Caco-2 (cell line): ENCODE measurements around the gene SCN1A. TPM values are rescaled to one million over a fixed set of nuclear protein-coding genes. Genes with fewer than 3 reads are reported as not detected.

Experiments
- BruUV-seq: library from RNA; stranded (reverse); fragments of 400-500 nt; replicated peaks from 2 replicates; lab custom pipeline; 2021; lab: Mats Ljungman, UMichigan
- CTCF ChIA-PET: fragments of 300-600 bp; sonication (Branson Sonifier 250); formaldehyde crosslinking; loops from one replicate; lab custom pipeline; 2022; ENCODE audit warnings: antibody characterized with exemption; lab: Charles Lee
- POLR2A ChIA-PET: fragments of 300-600 bp; sonication (Branson Sonifier 250); formaldehyde crosslinking; loops from one replicate; lab custom pipeline; 2022; ENCODE audit warnings: antibody characterized with exemption; lab: Charles Lee
- DNase-seq, 2 experiments: peaks; one replicate each; pipeline versions ENCODE4 v3.0.0 to v3.0.0-alpha.2; 2020 to 2022
- H3K27me3 ChIP-seq: replicated peaks from 2 replicates; pipeline ENCODE4 v1.6.0; 2011; ENCODE audit warnings: low read length; ENCODE audit not compliant: control insufficient read depth, insufficient read depth
- H3K36me3 ChIP-seq: 2 replicates; pipeline ENCODE4 v1.5.1; 2011; ENCODE audit warnings: low read length; ENCODE audit not compliant: control insufficient read depth, insufficient read depth
- H3K4me1 ChIP-seq: fragments of 250-450 bp; sonication (Bioruptor Pico); 2 replicates; pipeline ENCODE4 v1.5.1; 2020; ENCODE audit warnings: mild to moderate bottlenecking
- H3K4me3 ChIP-seq: 2 replicates; pipeline ENCODE4 v1.5.1; 2011; ENCODE audit warnings: low read depth, mild to moderate bottlenecking, control low read depth, low read length
- H3K9me3 ChIP-seq: fragments of 250-450 bp; sonication (Bioruptor Pico); 2 replicates; pipeline ENCODE4 v1.5.1; 2020; ENCODE audit warnings: mild to moderate bottlenecking, moderate library complexity
- H3K27ac Mint-ChIP-seq: one replicate; pipeline ENCODE4 v1.8.0; 2022; ENCODE audit warnings: mixed read lengths; ENCODE audit not compliant: unreplicated experiment
- H3K27me3 Mint-ChIP-seq: one replicate; pipeline ENCODE4 v1.8.0; 2022; ENCODE audit warnings: mixed read lengths; ENCODE audit not compliant: insufficient read depth, unreplicated experiment
- H3K36me3 Mint-ChIP-seq: one replicate; pipeline ENCODE4 v1.8.0; 2022; ENCODE audit warnings: mild to moderate bottlenecking, mixed read lengths; ENCODE audit not compliant: insufficient read depth, unreplicated experiment
- H3K4me1 Mint-ChIP-seq: one replicate; pipeline ENCODE4 v1.8.0; 2022; ENCODE audit warnings: low read depth, mixed read lengths; ENCODE audit not compliant: unreplicated experiment
- H3K4me3 Mint-ChIP-seq: one replicate; pipeline ENCODE4 v1.8.0; 2022; ENCODE audit warnings: mild to moderate bottlenecking, moderate library complexity, mixed read lengths; ENCODE audit not compliant: unreplicated experiment
- H3K9me3 Mint-ChIP-seq: one replicate; pipeline ENCODE4 v1.8.0; 2022; ENCODE audit warnings: mixed read lengths; ENCODE audit not compliant: unreplicated experiment
- intact Hi-C: fragments of 100-400 bp; cut with micrococcal nuclease; formaldehyde crosslinking; loops from one replicate; pipeline ENCODE4 v1.10.0; 2022; ENCODE audit not compliant: unreplicated experiment
- total RNA-seq: library from RNA; stranded (reverse); gene quantifications from 2 replicates; pipeline ENCODE4 v1.2.3, GENCODE V29; 2022
- TF ChIP-seq, protein P1 (sequence below), 2 experiments: fragments of 200-600 bp in 1 of 2; IDR thresholded peaks; 1 replicate in 1 of 2; 2 replicates in 1 of 2; pipeline versions ENCODE4 v1.5.1 to v1.8.0; 2011 to 2022; ENCODE audit warnings: antibody characterized with exemption in 1 of 2, control low read depth in 1 of 2, inconsistent platforms in 1 of 2, low read depth in 1 of 2, low read length in 1 of 2, mild to moderate bottlenecking in 1 of 2, moderate library complexity in 1 of 2; ENCODE audit not compliant: insufficient read depth in 1 of 2, severe bottlenecking in 1 of 2, unreplicated experiment in 1 of 2

The SCN1A gene
- total RNA-seq, 1 experiment from 2014 or later, result not detected

DNA sequence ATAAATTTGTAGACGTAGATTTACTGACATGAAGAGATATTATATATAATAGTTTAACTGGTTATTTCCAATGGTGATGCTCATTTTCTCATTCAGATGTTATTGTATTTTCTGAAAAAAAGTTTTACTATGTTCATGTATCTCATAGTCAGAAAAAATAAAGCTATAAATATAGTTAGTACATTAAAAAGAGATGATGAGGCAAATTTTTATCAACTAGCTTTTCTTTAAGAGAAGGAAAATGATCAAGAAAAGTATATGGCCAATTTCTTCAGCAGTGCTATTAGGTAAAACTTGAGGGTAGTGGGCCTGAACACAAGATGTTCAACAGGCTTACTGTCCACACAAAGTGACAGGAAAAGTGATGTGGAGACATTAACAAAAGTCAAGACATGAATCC is 186.0 kb downstream of the SCN1A start:
- Mint-ChIP-seq H3K4me1 (peaks cover 10% of the 10 kb centered on the region), H3K27me3 (no peaks in the 10 kb centered on the region), H3K36me3 (peaks cover 7% of the 10 kb centered on the region), H3K9me3 (no peaks in the 10 kb centered on the region), H3K27ac (no peak overlapping the region), H3K4me3 (no peak overlapping the region)
- Histone ChIP-seq H3K9me3 (no peaks in the 10 kb centered on the region), H3K36me3 (no peaks in the 10 kb centered on the region), H3K4me1 (peaks cover 11% of the 10 kb centered on the region), H3K4me3 (no peak overlapping the region), H3K27me3 (no peaks in the 10 kb centered on the region)
- DNase-seq, result no peak
- BruUV-seq, result no TSS peak
- ChIA-PET POLR2A (no interaction called here), CTCF (interaction anchor here (1.1 kb wide), 1 partner anchor 12 kb away, joined by 3 read pairs; the partner anchor contains the start of gene TTC21B)
- intact Hi-C loops, result no loop called here
- TF ChIP-seq, protein P1, sequence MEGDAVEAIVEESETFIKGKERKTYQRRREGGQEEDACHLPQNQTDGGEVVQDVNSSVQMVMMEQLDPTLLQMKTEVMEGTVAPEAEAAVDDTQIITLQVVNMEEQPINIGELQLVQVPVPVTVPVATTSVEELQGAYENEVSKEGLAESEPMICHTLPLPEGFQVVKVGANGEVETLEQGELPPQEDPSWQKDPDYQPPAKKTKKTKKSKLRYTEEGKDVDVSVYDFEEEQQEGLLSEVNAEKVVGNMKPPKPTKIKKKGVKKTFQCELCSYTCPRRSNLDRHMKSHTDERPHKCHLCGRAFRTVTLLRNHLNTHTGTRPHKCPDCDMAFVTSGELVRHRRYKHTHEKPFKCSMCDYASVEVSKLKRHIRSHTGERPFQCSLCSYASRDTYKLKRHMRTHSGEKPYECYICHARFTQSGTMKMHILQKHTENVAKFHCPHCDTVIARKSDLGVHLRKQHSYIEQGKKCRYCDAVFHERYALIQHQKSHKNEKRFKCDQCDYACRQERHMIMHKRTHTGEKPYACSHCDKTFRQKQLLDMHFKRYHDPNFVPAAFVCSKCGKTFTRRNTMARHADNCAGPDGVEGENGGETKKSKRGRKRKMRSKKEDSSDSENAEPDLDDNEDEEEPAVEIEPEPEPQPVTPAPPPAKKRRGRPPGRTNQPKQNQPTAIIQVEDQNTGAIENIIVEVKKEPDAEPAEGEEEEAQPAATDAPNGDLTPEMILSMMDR (IDR thresholded peaks at IDR 0.05; ENCODE audit: insufficient read depth in 1 of 2, low read depth in 1 of 2, low read length in 1 of 2, severe bottlenecking in 1 of 2, unreplicated experiment in 1 of 2), result no peak

DNA sequence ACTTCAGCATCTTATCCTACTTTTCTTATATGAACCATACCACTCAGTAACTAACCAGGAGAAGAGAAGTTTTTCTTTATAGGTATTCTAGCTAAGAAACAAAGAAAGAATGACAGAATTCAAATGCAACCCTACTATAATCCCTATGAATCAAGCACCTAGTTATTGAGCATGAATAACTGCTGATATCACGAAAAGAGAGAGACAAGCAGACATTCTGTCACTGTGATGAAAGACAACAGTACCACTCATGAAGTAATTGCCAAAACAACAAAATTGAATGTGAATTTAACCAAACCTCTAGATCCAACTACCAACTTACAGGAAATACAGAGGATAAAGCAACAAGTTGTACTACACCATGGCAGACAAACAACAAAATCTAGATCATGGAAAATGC is 189.6 kb downstream of the SCN1A start:
- Mint-ChIP-seq H3K4me1 (no peaks in the 10 kb centered on the region), H3K9me3 (no peaks in the 10 kb centered on the region), H3K4me3 (no peak overlapping the region), H3K27ac (no peak overlapping the region), H3K36me3 (peaks cover 12% of the 10 kb centered on the region), H3K27me3 (no peaks in the 10 kb centered on the region)
- H3K27me3 ChIP-seq, result no peaks in the 10 kb centered on the region
- no peaks in the 10 kb centered on the region for H3K9me3 ChIP-seq
- H3K4me3 ChIP-seq, result no peak overlapping the region
- TF ChIP-seq, protein P1 (IDR thresholded peaks at IDR 0.05; ENCODE audit: insufficient read depth in 1 of 2, low read depth in 1 of 2, low read length in 1 of 2, severe bottlenecking in 1 of 2, unreplicated experiment in 1 of 2), result no peak
- no peak for DNase-seq
- ChIA-PET CTCF (no interaction called here), POLR2A (interaction anchor here (0.7 kb wide), 1 partner anchor 21 kb away, joined by 3 read pairs; no protein-coding TSS in a partner anchor)
- H3K36me3 ChIP-seq, result no peaks in the 10 kb centered on the region
- peaks cover 7% of the 10 kb centered on the region; the same call in 1 of the 2 replicates for H3K4me1 ChIP-seq
- intact Hi-C loops, result no loop called here
- BruUV-seq, result no TSS peak

Other genes with a start within 250 kb of the SCN1A start
- gene TTC21B, start 174.2 kb downstream of the SCN1A start, total RNA-seq, result 13.5 and 14.2 TPM in 2 replicates
- 14.3 and 18.5 TPM in 2 replicates for gene SCN9A, start 247.9 kb upstream of the SCN1A start, total RNA-seq